IMR-90 (cell line): ENCODE data around the gene SORBS1. TPM values are rescaled to one million over a fixed set of nuclear protein-coding genes. Genes with fewer than 3 reads are reported as not detected.

ENCODE experiments used
- ATAC-seq: fragments of 200-7000 bp; cut with Tn5 transposase; 2 replicates; pipeline ENCODE4 v1.9.1; 2020; ENCODE audit warnings: low read depth, mild to moderate bottlenecking, moderate library complexity
- BruUV-seq: library from RNA; stranded (reverse); fragments of 400-500 nt; replicated peaks from 2 replicates; lab custom pipeline; 2021; lab: Mats Ljungman, UMichigan
- CTCF ChIA-PET: fragments of 300-600 bp; formaldehyde crosslinking; extraction: SDS; loops from one replicate; lab custom pipeline; 2021; ENCODE audit warnings: antibody characterized with exemption; lab: Yijun Ruan, JAX
- POLR2A ChIA-PET: fragments of 300-600 bp; sonication (Branson Sonifier 250); formaldehyde crosslinking; loops from one replicate; lab custom pipeline; 2022; ENCODE audit warnings: antibody characterized with exemption; ENCODE audit not compliant: unreplicated experiment; lab: Charles Lee
- DNase-seq: peaks from one replicate; pipeline ENCODE4 v3.0.0; 2013
- H2AFZ ChIP-seq: replicated peaks from 2 replicates; pipeline ENCODE3; 2013; ENCODE audit warnings: low read length, mild to moderate bottlenecking; ENCODE audit not compliant: poor library complexity
- H2AK5ac ChIP-seq: 2 replicates; pipeline ENCODE4 v1.6.1; 2013; ENCODE audit warnings: low read depth, low read length, inconsistent platforms
- H2AK9ac ChIP-seq: replicated peaks from 2 replicates; pipeline ENCODE3; 2013; ENCODE audit warnings: mild to moderate bottlenecking, low read depth, low read length, moderate library complexity; ENCODE audit not compliant: poor library complexity
- H2BK120ac ChIP-seq: 2 replicates; pipeline ENCODE4 v1.6.1; 2013; ENCODE audit warnings: low read depth, low read length, inconsistent platforms
- H2BK15ac ChIP-seq: 3 replicates; pipeline ENCODE4 v1.6.1; 2013; ENCODE audit warnings: low read depth, low read length, inconsistent platforms
- H2BK20ac ChIP-seq: 2 replicates; pipeline ENCODE4 v1.6.1; 2013; ENCODE audit warnings: low read depth, mild to moderate bottlenecking, inconsistent platforms, low read length, moderate library complexity
- H2BK5ac ChIP-seq: 2 replicates; pipeline ENCODE4 v1.6.1; 2013; ENCODE audit warnings: mild to moderate bottlenecking, low read depth, low read length, inconsistent platforms; ENCODE audit not compliant: poor library complexity, severe bottlenecking
- H3K14ac ChIP-seq: replicated peaks from 2 replicates; pipeline ENCODE4 v1.6.1; 2013; ENCODE audit warnings: low read depth, low read length, inconsistent platforms
- H3K18ac ChIP-seq: 2 replicates; pipeline ENCODE4 v1.6.1; 2013; ENCODE audit warnings: low read depth, low read length, control low read depth
- H3K23ac ChIP-seq: 2 replicates; pipeline ENCODE4 v1.6.1; 2013; ENCODE audit warnings: low read depth, low read length, inconsistent platforms
- H3K27ac ChIP-seq: 2 replicates; pipeline ENCODE4 v1.5.1; 2013; ENCODE audit warnings: mild to moderate bottlenecking, control low read depth, low read length; ENCODE audit not compliant: insufficient read depth
- H3K27me3 ChIP-seq: 2 replicates; pipeline ENCODE4 v1.6.1; 2013; ENCODE audit warnings: low read length; ENCODE audit not compliant: control insufficient read depth, insufficient read depth
- H3K36me3 ChIP-seq: 2 replicates; pipeline ENCODE4 v1.6.1; 2013; ENCODE audit warnings: low read length, mixed read lengths; ENCODE audit not compliant: control insufficient read depth, insufficient read depth
- H3K4ac ChIP-seq: 2 replicates; pipeline ENCODE4 v1.6.1; 2013; ENCODE audit warnings: low read depth, low read length, inconsistent platforms
- H3K4me1 ChIP-seq: 2 replicates; pipeline ENCODE4 v1.6.1; 2013; ENCODE audit warnings: low read length, mixed read lengths; ENCODE audit not compliant: control insufficient read depth, insufficient read depth
- H3K4me2 ChIP-seq: 2 replicates; pipeline ENCODE4 v1.6.1; 2013; ENCODE audit warnings: low read depth, mild to moderate bottlenecking, control low read depth, low read length, moderate library complexity
- H3K4me3 ChIP-seq: 2 replicates; pipeline ENCODE4 v1.5.1; 2013; ENCODE audit warnings: low read depth, mild to moderate bottlenecking, control low read depth, low read length, moderate library complexity; ENCODE audit not compliant: insufficient read depth
- H3K56ac ChIP-seq: 2 replicates; pipeline ENCODE4 v1.6.1; 2013; ENCODE audit warnings: low read length, inconsistent platforms; ENCODE audit not compliant: insufficient read depth; ENCODE audit errors: extremely low read depth
- H3K79me1 ChIP-seq, 2 experiments: 2 replicates each; pipeline ENCODE4 v1.6.1; 2013; ENCODE audit warnings: low read length in 2 of 2, inconsistent platforms in 1 of 2, low read depth in 1 of 2
- H3K9ac ChIP-seq: 2 replicates; pipeline ENCODE4 v1.6.1; 2013; ENCODE audit warnings: low read depth, low read length, control low read depth
- H3K9me1 ChIP-seq: 2 replicates; pipeline ENCODE4 v1.6.1; 2013; ENCODE audit warnings: low read length, inconsistent platforms; ENCODE audit not compliant: insufficient read depth
- H3K9me3 ChIP-seq: 2 replicates; pipeline ENCODE4 v1.6.1; 2013; ENCODE audit warnings: low read length; ENCODE audit not compliant: control insufficient read depth, insufficient read depth
- H4K20me1 ChIP-seq: 2 replicates; pipeline ENCODE4 v1.6.1; 2013; ENCODE audit warnings: low read length, inconsistent platforms; ENCODE audit not compliant: insufficient read depth
- H4K5ac ChIP-seq: 2 replicates; pipeline ENCODE4 v1.6.1; 2013; ENCODE audit warnings: mild to moderate bottlenecking, low read depth, low read length, control low read depth
- H4K8ac ChIP-seq, 2 experiments: 2 replicates each; pipeline ENCODE4 v1.6.1; 2013; ENCODE audit warnings: low read depth in 2 of 2, low read length in 2 of 2, control low read depth in 1 of 2, inconsistent platforms in 1 of 2
- H4K91ac ChIP-seq: 2 replicates; pipeline ENCODE4 v1.6.1; 2013; ENCODE audit warnings: low read depth, low read length, inconsistent platforms; ENCODE audit not compliant: insufficient read depth
- BHLHE40 ChIP-seq: fragments of 150-350 bp; IDR thresholded peaks from 2 replicates; pipeline ENCODE4 v1.6.1; 2016; ENCODE audit warnings: mild to moderate bottlenecking, low read depth, low read length
- CEBPB ChIP-seq: IDR thresholded peaks from 2 replicates; pipeline ENCODE4 v1.6.1; 2012; ENCODE audit warnings: low read depth, low read length, improper control_type of control experiment
- CHD1 ChIP-seq: IDR thresholded peaks from 2 replicates; pipeline ENCODE4 v1.6.1; 2012; ENCODE audit warnings: low read depth, low read length, improper control_type of control experiment
- FOS ChIP-seq: fragments of 150-350 bp; IDR thresholded peaks from 2 replicates; pipeline ENCODE4 v1.6.1; 2016; ENCODE audit warnings: low read depth, low read length
- MAFK ChIP-seq: IDR thresholded peaks from 2 replicates; pipeline ENCODE4 v1.6.1; 2012; ENCODE audit warnings: low read depth, low read length, improper control_type of control experiment
- MAZ ChIP-seq: IDR thresholded peaks from 2 replicates; pipeline ENCODE4 v1.6.1; 2012; ENCODE audit warnings: low read depth, mild to moderate bottlenecking, low read length, improper control_type of control experiment, moderate library complexity, borderline replicate concordance
- NFE2L2 ChIP-seq: fragments of 150-350 bp; IDR thresholded peaks from 2 replicates; pipeline ENCODE4 v1.6.1; 2016; ENCODE audit warnings: low read depth, mild to moderate bottlenecking, low read length
- POLR2A ChIP-seq: IDR thresholded peaks from 2 replicates; pipeline ENCODE4 v1.6.1; 2012; ENCODE audit warnings: mild to moderate bottlenecking, low read depth, low read length
- RAD21 ChIP-seq: IDR thresholded peaks from 2 replicates; pipeline ENCODE4 v1.6.1; 2012; ENCODE audit warnings: low read length, improper control_type of control experiment
- RCOR1 ChIP-seq: IDR thresholded peaks from 2 replicates; pipeline ENCODE4 v1.6.1; 2012; ENCODE audit warnings: mild to moderate bottlenecking, low read length, improper control_type of control experiment; ENCODE audit not compliant: insufficient replicate concordance
- RFX5 ChIP-seq: IDR thresholded peaks from 2 replicates; pipeline ENCODE4 v1.8.0; 2012; ENCODE audit warnings: low read depth, mild to moderate bottlenecking, low read length, moderate library complexity
- SMC3 ChIP-seq: fragments of 150-350 bp; IDR thresholded peaks from 2 replicates; pipeline ENCODE4 v1.6.1; 2016; ENCODE audit warnings: low read depth, mild to moderate bottlenecking, antibody characterized with exemption, low read length, moderate library complexity
- WGBS, 2 experiments: methylation state at CpG; one replicate each; pipeline versions ENCODE4 v1.1.5 to v1.1.7; 2013; ENCODE audit warnings: missing lambda C conversion rate in 2 of 2; ENCODE audit not compliant: insufficient read length in 1 of 2; ENCODE audit errors: extremely low coverage in 2 of 2; 5-methylcytosine and 5-hydroxymethylcytosine counted together
- dilution Hi-C: fragments of 300-500 bp; cut with HindIII; formaldehyde crosslinking; loops from one replicate; pipeline ENCODE4 v1.14.3; 2018; ENCODE audit warnings: low sequenced_read_pairs; ENCODE audit not compliant: unreplicated experiment
- in situ Hi-C: fragments of 300-500 bp; cut with MboI; formaldehyde crosslinking; loops from 3 replicates; pipeline ENCODE4 v1.14.3; 2019; ENCODE audit warnings: low sequenced_read_pairs, inconsistent platforms, mixed read lengths
- intact Hi-C: fragments of 100-400 bp; cut with micrococcal nuclease; formaldehyde crosslinking; loops from 2 replicates; pipeline ENCODE4 v1.10.0; 2022
- polyA plus RNA-seq, 3 experiments: library from polyadenylated mRNA; depleted of rRNA; stranded (reverse); fragments of >200 nt; gene quantifications; 2 replicates each; pipeline ENCODE4 v1.2.3, GENCODE V29; 2012; ENCODE audit warnings: low replicate concordance in 1 of 3
- total RNA-seq: library from RNA; depleted of rRNA; stranded (reverse); fragments of >200 nt; gene quantifications from 2 replicates; pipeline ENCODE4 v1.2.3, GENCODE V29; 2012
- TF ChIP-seq, protein P1 (sequence below): fragments of 150-350 bp; IDR thresholded peaks from 2 replicates; pipeline ENCODE4 v1.6.1; 2017; ENCODE audit warnings: mild to moderate bottlenecking, antibody characterized with exemption, low read length, low read depth
- TF ChIP-seq, protein P2 (sequence below): conservative IDR thresholded peaks from 2 replicates; pipeline ENCODE4 v1.5.1; 2012; ENCODE audit warnings: mild to moderate bottlenecking, low read depth, low read length, improper control_type of control experiment
- TF ChIP-seq, protein P3 (sequence below): fragments of 150-350 bp; IDR thresholded peaks from 2 replicates; pipeline ENCODE4 v1.6.1; 2016; ENCODE audit warnings: low read depth, mild to moderate bottlenecking, low read length, moderate library complexity, borderline replicate concordance

SORBS1 gene
- total and polyA plus RNA-seq, 2 of the 4 experiments (the other 2 are of a cell fraction), result 0.18 to 0.32 TPM

DNA sequence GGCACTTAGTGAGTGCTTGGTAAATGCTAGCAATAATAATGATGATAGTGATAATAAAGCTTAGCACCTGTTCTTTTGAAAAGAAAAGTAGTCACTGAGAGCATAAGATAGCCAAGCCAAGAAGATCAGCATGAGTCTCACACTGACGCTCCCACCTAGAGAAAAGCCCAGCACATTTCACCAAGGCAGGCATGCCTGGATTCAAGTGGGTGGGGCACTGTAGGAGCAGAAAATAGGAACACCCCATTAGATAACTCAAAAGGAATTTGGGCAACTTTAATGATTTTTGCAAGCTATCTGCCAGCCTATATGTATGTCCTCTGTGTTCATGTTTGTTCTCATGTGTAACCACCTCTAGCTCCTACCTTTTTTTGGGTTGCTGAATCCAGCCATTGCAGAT lies 18.1 kb upstream of the SORBS1 start:
- H3K14ac ChIP-seq, result no peak overlapping the region
- CTCF ChIA-PET, result no interaction called here
- H3K4me2 ChIP-seq, result no peak overlapping the region
- no peak overlapping the region for H3K18ac ChIP-seq
- in situ Hi-C loops (no loop called here), intact Hi-C loops (no loop called here), dilution Hi-C loops (no loop called here)
- ATAC-seq, result no peak
- H3K79me1 ChIP-seq, result no peaks in the 10 kb centered on the region
- H3K27me3 ChIP-seq, result peaks cover 7% of the 10 kb centered on the region
- TF ChIP-seq CEBPB (no peak), NFE2L2 (no peak), CHD1 (no peak), RAD21 (no peak), SMC3 (no peak), RFX5 (no peak), MAFK (no peak), POLR2A (no peak), MAZ (no peak), FOS (no peak), BHLHE40 (no peak), RCOR1 (no peak)
- TF ChIP-seq, protein P1, sequence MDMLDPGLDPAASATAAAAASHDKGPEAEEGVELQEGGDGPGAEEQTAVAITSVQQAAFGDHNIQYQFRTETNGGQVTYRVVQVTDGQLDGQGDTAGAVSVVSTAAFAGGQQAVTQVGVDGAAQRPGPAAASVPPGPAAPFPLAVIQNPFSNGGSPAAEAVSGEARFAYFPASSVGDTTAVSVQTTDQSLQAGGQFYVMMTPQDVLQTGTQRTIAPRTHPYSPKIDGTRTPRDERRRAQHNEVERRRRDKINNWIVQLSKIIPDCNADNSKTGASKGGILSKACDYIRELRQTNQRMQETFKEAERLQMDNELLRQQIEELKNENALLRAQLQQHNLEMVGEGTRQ, result no peak
- TF ChIP-seq, protein P2, sequence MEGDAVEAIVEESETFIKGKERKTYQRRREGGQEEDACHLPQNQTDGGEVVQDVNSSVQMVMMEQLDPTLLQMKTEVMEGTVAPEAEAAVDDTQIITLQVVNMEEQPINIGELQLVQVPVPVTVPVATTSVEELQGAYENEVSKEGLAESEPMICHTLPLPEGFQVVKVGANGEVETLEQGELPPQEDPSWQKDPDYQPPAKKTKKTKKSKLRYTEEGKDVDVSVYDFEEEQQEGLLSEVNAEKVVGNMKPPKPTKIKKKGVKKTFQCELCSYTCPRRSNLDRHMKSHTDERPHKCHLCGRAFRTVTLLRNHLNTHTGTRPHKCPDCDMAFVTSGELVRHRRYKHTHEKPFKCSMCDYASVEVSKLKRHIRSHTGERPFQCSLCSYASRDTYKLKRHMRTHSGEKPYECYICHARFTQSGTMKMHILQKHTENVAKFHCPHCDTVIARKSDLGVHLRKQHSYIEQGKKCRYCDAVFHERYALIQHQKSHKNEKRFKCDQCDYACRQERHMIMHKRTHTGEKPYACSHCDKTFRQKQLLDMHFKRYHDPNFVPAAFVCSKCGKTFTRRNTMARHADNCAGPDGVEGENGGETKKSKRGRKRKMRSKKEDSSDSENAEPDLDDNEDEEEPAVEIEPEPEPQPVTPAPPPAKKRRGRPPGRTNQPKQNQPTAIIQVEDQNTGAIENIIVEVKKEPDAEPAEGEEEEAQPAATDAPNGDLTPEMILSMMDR, result no peak
- TF ChIP-seq, protein P3, sequence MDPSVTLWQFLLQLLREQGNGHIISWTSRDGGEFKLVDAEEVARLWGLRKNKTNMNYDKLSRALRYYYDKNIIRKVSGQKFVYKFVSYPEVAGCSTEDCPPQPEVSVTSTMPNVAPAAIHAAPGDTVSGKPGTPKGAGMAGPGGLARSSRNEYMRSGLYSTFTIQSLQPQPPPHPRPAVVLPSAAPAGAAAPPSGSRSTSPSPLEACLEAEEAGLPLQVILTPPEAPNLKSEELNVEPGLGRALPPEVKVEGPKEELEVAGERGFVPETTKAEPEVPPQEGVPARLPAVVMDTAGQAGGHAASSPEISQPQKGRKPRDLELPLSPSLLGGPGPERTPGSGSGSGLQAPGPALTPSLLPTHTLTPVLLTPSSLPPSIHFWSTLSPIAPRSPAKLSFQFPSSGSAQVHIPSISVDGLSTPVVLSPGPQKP, result no peak
- no peak overlapping the region for H4K8ac ChIP-seq
- H2BK120ac ChIP-seq, result no peak overlapping the region
- no peaks in the 10 kb centered on the region for H3K9me1 ChIP-seq
- H3K23ac ChIP-seq, result no peak overlapping the region
- BruUV-seq, result no TSS peak
- H2BK5ac ChIP-seq, result no peak overlapping the region
- H3K9me3 ChIP-seq, result no peaks in the 10 kb centered on the region
- H3K27ac ChIP-seq, result no peak overlapping the region
- no peaks in the 10 kb centered on the region for H3K36me3 ChIP-seq
- no peak overlapping the region for H2BK15ac ChIP-seq
- no peaks in the 10 kb centered on the region for H3K4me1 ChIP-seq
- H4K91ac ChIP-seq, result no peak overlapping the region
- POLR2A ChIA-PET, result no interaction called here
- no peak overlapping the region for H2AK5ac ChIP-seq
- H2AFZ ChIP-seq, result no peak overlapping the region
- H2BK20ac ChIP-seq, result no peak overlapping the region
- H3K4ac ChIP-seq, result no peak overlapping the region
- no peak for DNase-seq
- H2AK9ac ChIP-seq, result no peak overlapping the region
- no peak overlapping the region for H3K4me3 ChIP-seq
- H3K56ac ChIP-seq, result no peak overlapping the region
- no peaks in the 10 kb centered on the region for H4K20me1 ChIP-seq
- no CpG with 5 or more reads among the region's 1 CpG for WGBS, 2 experiments
- H3K9ac ChIP-seq, result no peak overlapping the region
- H4K5ac ChIP-seq, result no peak overlapping the region
